AG09319 (cell line): ENCODE results near the gene PTPDC1.

Source experiments
- DNase-seq: peaks from one replicate; pipeline ENCODE4 v3.0.0-alpha.2; 2010; ENCODE audit warnings: low read depth; ENCODE audit errors: extremely low read depth
- TF ChIP-seq, protein P1 (sequence below): IDR thresholded peaks from 2 replicates; pipeline ENCODE4 v1.5.1; 2011; ENCODE audit warnings: low read depth, mild to moderate bottlenecking, inconsistent platforms, low read length, moderate library complexity

The PTPDC1 gene

DNA sequence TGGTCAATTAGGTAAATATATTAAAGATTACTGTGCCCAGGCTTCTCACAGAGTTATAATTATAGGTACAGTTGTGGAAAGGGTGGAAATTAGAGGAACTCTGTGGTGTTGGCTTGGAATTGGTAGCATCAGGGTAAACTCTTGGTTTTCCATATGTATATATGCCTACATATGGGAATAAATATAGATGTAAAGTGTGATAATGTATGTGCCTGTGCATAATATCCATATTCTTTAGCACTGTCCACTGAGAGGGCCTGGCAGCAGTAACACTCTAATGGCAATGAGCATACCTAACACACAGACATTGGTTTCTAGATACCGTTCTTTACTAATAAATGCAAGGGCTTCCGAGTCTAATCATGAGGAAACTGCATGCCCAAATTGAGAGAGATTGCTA is 4.0 kb upstream of the PTPDC1 start:
- no peak for DNase-seq

DNA sequence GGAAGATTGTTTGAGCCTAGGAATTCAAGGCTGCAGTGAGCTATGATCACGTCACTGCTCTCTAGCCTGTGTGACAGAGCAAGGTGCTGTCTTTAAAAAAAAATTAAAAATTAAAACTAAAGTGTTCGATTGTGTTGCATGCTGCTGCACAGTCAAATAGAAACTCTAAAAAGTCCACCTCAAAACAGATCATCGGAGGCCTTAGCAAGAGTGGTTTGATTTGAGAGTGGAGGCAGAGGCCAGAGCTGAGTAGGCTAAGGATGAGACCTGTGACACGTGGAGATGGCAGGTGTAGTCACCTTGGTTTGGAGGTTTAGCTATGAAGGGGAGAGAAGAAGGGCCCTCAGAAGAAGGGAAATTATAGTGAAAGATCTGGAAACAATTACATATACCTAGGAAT is 2.8 kb upstream of the PTPDC1 start:
- TF ChIP-seq, protein P1, sequence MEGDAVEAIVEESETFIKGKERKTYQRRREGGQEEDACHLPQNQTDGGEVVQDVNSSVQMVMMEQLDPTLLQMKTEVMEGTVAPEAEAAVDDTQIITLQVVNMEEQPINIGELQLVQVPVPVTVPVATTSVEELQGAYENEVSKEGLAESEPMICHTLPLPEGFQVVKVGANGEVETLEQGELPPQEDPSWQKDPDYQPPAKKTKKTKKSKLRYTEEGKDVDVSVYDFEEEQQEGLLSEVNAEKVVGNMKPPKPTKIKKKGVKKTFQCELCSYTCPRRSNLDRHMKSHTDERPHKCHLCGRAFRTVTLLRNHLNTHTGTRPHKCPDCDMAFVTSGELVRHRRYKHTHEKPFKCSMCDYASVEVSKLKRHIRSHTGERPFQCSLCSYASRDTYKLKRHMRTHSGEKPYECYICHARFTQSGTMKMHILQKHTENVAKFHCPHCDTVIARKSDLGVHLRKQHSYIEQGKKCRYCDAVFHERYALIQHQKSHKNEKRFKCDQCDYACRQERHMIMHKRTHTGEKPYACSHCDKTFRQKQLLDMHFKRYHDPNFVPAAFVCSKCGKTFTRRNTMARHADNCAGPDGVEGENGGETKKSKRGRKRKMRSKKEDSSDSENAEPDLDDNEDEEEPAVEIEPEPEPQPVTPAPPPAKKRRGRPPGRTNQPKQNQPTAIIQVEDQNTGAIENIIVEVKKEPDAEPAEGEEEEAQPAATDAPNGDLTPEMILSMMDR = no peak
- no peak for DNase-seq

More for the DNA sequence above, 4.0 kb upstream of the PTPDC1 start:
- TF ChIP-seq, protein P1 = no peak

DNA sequence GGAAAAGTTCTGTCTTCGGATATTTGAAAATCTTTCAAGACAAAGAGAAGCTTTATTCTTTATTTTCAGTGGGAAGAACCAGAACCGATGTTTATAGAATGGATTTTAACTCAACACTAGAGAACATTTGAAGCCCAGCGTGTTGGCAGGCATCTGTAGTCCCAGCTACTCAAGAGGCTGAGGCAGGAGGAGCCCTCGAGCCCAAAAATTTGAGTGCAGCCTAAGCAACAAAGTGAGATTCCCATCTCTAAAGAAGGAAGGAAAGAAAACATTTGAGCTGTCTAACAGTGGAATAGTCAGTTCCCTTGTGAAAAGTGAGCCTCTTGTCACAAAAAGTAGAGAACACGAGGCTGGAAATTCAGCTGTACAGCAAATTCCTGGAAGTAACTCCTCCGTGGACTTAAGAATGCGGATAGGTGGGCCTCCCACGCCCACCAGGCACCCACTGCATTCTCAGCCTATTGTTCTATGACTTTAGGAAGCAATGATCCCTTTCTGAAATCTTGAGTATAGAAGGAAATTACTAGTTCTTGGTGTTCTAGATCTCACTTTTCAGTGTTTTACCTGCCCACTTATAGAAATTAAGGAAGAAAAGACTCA is 2.3 kb upstream of the PTPDC1 start:
- TF ChIP-seq, protein P1 = no peak
- no peak for DNase-seq

DNA sequence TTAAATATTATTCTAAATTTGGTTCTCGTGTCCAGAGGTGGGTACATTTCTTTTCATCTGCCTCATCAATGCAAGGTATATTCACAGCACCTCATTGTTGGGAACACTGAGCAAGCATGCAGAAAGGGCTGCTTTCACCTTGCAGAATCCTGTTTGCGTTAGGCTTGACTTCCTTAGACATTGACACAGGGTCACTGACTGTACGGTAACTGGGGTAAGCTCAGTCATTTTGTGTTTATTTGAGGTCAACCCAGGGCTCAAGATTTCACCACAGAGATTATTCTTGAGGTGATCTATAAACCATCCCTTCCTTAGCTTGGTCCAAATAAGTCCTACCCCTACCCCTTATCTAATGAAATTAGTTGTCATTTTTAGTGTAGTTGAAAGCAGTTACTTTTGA is 1.7 kb upstream of the PTPDC1 start:
- no peak for DNase-seq

DNA sequence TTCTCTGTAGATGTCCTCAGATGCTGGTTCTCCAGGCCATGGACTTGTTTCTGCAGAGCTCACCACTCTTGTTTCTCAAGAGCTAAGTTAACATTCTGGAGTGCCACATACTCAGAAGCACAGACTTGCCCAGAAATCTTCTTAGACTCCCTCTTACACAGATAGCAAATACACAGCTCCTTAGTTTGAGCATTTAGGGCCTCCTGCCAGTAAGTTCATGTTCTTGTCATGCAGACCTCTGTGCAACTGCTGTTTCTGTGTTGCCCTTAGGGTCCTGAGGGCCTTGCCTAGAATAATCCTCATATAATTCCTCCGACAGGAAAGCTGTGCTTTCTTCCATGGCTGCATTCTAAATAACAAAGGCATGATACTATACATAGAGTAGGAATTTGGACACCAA is 1.3 kb upstream of the PTPDC1 start:
- TF ChIP-seq, protein P1 = no peak

More for the DNA sequence above, 1.7 kb upstream of the PTPDC1 start:
- TF ChIP-seq, protein P1 = no peak

DNA sequence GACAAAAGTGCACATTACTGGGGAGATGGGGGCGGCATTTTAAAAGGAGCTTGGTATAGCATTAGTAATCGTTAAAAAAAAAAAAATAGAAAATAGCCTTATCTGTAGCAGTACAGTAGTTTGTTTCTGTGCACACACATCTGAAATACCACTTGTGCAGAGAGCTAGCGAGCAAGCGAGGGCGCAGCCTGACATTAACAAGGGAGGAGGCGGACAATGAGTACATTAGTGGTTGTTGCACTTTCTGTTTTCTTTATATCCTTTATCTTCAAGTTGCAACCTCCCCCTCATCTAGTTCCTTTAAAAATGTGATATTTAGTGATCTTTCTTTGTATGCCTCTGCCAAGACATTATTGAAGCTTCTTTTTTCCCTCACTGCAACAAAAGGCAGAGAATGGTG is 880 bp upstream of the PTPDC1 start:
- TF ChIP-seq, protein P1 = no peak
- no peak for DNase-seq

More for the DNA sequence above, 1.3 kb upstream of the PTPDC1 start:
- DNase-seq = no peak

DNA sequence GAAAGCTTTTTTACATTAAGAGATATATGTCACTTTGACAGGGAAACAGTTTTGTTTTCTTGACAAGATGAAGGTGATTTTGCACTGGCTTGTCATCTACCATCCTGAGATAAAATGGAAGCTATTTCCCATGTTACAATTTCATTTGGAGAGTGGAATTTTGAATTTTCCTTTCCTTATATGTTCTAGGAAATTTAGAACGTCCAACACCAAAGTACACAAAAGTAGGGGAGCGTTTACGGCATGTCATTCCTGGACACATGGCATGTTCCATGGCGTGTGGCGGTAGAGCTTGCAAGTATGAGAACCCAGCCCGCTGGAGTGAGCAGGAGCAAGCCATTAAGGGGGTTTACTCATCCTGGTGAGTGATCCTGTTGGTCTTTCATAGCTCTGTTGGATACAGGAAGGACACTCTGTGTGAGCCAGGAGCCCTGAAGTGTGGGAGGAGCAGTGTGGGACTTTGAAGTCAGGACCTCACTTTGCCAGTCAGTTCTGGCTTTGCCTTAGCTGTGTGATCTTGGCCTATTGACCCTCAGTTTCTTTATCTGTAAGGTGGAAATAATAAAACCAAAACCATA is 887 bp downstream of the PTPDC1 start:
- TF ChIP-seq, protein P1 = no peak
- DNase-seq = no peak
